ENCODE measurements around the gene MACF1. TPM values are rescaled to one million over a fixed set of nuclear protein-coding genes. Genes with fewer than 3 reads are reported as not detected.

The MACF1 gene
- total and polyA plus RNA-seq, 2 of the 13 experiments (the other 11 are each of a cell fraction or from before 2014, with no cell fraction given): 36.7 to 65.4 TPM

DNA sequence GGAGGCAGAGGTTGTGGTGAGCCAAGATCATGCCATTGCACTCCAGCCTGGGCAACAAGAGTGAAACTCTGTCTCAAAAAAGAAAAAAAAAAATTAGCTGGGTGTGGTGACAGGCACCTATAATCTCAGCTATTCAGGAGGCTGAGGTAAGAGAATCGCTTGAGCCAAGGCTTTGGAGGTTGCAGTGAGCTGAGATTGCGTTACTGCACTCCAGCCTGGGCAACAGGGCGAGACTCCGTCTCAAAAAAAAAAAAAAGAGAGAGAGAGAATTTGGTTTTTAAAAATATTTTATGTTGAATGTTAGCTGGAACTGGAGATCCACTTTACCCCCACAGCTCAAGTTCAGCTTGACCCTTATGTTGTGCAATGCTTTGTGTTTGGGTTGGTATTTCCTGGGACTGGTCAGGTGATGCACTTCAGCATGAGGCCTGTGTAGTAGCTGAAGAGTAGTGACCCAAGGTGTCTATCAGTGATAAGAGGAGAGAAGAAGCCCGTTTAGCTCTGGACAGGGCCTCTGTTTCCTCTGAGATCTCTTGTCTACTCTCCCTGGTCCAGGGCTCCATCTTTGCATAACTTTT, 36.8 kb upstream of the MACF1 start (continued):
- no peak for TF ChIP-seq ZNF577 (CRISPR knock-in tag; IDR thresholded peaks at IDR 0.05; ENCODE audit: borderline replicate concordance, low read depth)

DNA sequence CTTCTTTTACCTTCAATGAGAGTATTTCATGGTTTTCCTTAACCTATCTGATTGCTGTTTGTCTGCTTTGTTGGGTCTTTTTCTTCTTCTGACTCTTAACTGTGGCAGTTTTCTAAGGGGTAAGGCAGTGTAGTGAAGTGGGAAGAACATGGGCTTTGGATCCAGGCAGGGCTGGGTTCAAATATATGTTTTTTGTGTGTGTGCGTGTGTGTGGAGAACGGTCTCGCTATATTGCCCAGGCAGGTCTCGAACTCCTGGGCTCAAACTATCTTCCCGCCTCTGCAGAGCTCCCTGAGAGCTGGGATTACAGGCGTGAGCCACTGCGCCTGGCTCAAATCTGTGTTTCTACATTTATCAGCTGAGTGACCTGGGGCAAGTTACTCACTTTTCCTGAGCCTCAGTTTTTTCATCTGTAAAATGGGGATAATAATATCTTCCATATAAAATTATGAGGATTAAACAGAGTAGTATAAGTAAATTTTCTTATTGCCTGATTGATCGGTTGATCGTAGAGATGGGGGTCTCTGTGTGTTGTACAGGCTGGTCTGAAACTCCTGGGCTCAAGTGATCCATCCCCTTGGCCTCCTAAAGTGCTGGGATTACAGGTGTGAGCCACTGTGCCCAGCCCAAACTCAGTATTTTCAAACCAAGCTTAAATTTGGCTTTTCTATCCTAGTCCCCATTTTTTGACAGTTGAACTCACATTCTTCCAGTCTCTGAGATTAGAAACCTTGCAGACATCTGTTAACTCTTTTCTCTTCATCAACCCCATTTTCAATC, 36.0 kb upstream of the MACF1 start:
- no peak overlapping the region for H3K9ac ChIP-seq (ENCODE audit: insufficient read depth, low read depth, low read length)
- H3K36me3 ChIP-seq (replicated peaks in 1 of 2; ENCODE audit: control insufficient read depth in 1 of 2, insufficient read depth in 2 of 2, low read length in 2 of 2): peaks cover under 1 to 2% of the 10 kb centered on the region in 2 experiments; a peak in 2 of 5 replicates
- H4K20me1 ChIP-seq (ENCODE audit: insufficient read depth, low read length): peaks cover 9% of the 10 kb centered on the region; the same call in 1 of the 2 replicates
- intact Hi-C loops (cut with micrococcal nuclease; ENCODE audit: unreplicated experiment) (no loop called here), in situ Hi-C loops (cut with HindIII; ENCODE audit: extremely low pct_ligation_motif_present, low pct_unique_long_range_greater_than_20kb) (no loop called here)
- H3K27me3 ChIP-seq (ENCODE audit: control insufficient read depth in 1 of 2, insufficient read depth in 2 of 2, low read length in 2 of 2): no peaks in the 10 kb centered on the region
- no peak overlapping the region for H3K4me3 ChIP-seq (replicated peaks in 1 of 3; ENCODE audit: insufficient read depth in 1 of 3, low read depth in 2 of 3, low read length in 3 of 3)
- no peak for ATAC-seq
- no peak overlapping the region for H3K27ac ChIP-seq (ENCODE audit: extremely low read length, insufficient read depth, low read length)
- WGBS (ENCODE audit: low lambda C conversion rate): 94% methylated on average over 9 of the region's 9 CpGs
- DNase-seq (ENCODE audit: low spot score): no peak
- POLR2A ChIA-PET: interaction anchor here (1.0 to 1.9 kb wide), 5 partner anchors 10 to 62 kb away, joined by 3 to 20 read pairs (median 6); no protein-coding TSS in a partner anchor
- no TSS peak for BruUV-seq (replicated peaks)
- CTCF ChIA-PET (ENCODE audit: low intra/inter-chr PET ratio, low total read pairs): no interaction called here
- peak overlapping the region; percentile 30 for H3K4me2 ChIP-seq (ENCODE audit: low read depth, low read length)
- H2AFZ ChIP-seq (ENCODE audit: low read length): no peak overlapping the region
- TF ChIP-seq ZNF629 (CRISPR knock-in tag; conservative IDR thresholded peaks at IDR 0.05) (peak; percentile 86), ZKSCAN8 (CRISPR knock-in tag; IDR thresholded peaks at IDR 0.05; ENCODE audit: borderline replicate concordance) (no peak)
- TF ChIP-seq, protein P1, sequence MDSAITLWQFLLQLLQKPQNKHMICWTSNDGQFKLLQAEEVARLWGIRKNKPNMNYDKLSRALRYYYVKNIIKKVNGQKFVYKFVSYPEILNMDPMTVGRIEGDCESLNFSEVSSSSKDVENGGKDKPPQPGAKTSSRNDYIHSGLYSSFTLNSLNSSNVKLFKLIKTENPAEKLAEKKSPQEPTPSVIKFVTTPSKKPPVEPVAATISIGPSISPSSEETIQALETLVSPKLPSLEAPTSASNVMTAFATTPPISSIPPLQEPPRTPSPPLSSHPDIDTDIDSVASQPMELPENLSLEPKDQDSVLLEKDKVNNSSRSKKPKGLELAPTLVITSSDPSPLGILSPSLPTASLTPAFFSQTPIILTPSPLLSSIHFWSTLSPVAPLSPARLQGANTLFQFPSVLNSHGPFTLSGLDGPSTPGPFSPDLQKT (CRISPR knock-in tag; IDR thresholded peaks at IDR 0.05; ENCODE audit: borderline replicate concordance): no peak
- H3K4me1 ChIP-seq (ENCODE audit: insufficient read depth, low read length): peaks cover 64% of the 10 kb centered on the region
- FAIRE-seq: no peak
- no peaks in the 10 kb centered on the region for H3K9me3 ChIP-seq (ENCODE audit: low read length)
- H3K79me2 ChIP-seq (ENCODE audit: insufficient read depth, low read length): peaks cover 51% of the 10 kb centered on the region

Data from HepG2 (cell line).